GM19467 (cell line): ENCODE results near the gene BCAS1.
"Not testable (repeated sequence)": the region's sequence is repeated elsewhere in the genome, so short reads cannot be mapped to it uniquely, and the experiment has no call there.

Source experiments
- ATAC-seq: cut with Tn5 transposase; IDR thresholded peaks from one replicate; pipeline ENCODE4 v1.9.1; 2021; ENCODE audit warnings: mild to moderate bottlenecking, moderate library complexity; ENCODE audit not compliant: unreplicated experiment

Gene BCAS1

GRCh38 chr20:53933232-53933846, 137.1 kb downstream of the BCAS1 start:
- no peak for ATAC-seq

GRCh38 chr20:53932655-53933192, 137.7 kb downstream of the BCAS1 start:
- not testable (repeated sequence) for ATAC-seq

- ATAC-seq: no peak
Measured at GRCh38 chr20:53931597-53931996, 138.8 kb downstream of the BCAS1 start.

- ATAC-seq: no peak
Measured at GRCh38 chr20:53930651-53931504, 139.5 kb downstream of the BCAS1 start.

- peak; percentile 54 for ATAC-seq
Measured at GRCh38 chr20:53929974-53930650, 140.3 kb downstream of the BCAS1 start.

- ATAC-seq: no peak
Measured at GRCh38 chr20:53929399-53929798, 141.0 kb downstream of the BCAS1 start.

- no peak for ATAC-seq
Measured at GRCh38 chr20:53927990-53928389, 142.4 kb downstream of the BCAS1 start.

- ATAC-seq: peak; percentile 58
Measured at GRCh38 chr20:53926428-53927028, 143.9 kb downstream of the BCAS1 start.

GRCh38 chr20:53925651-53926401, 144.6 kb downstream of the BCAS1 start:
- no peak for ATAC-seq

GRCh38 chr20:53923566-53924369, 146.6 kb downstream of the BCAS1 start:
- no peak for ATAC-seq

- peak; percentile 49 for ATAC-seq
Measured at GRCh38 chr20:53922901-53923314, 147.5 kb downstream of the BCAS1 start.

- ATAC-seq: no peak
Measured at GRCh38 chr20:53921443-53921973, 148.9 kb downstream of the BCAS1 start.

GRCh38 chr20:53920647-53921245, 149.6 kb downstream of the BCAS1 start:
- ATAC-seq: no peak

GRCh38 chr20:53919886-53920285, 150.5 kb downstream of the BCAS1 start:
- no peak for ATAC-seq

GRCh38 chr20:53918949-53919361, 151.4 kb downstream of the BCAS1 start:
- ATAC-seq: no peak

GRCh38 chr20:53918020-53918311, 152.4 kb downstream of the BCAS1 start:
- no peak for ATAC-seq

- ATAC-seq: peak; percentile 59
Measured at GRCh38 chr20:53917145-53918019, 153.0 kb downstream of the BCAS1 start.

- ATAC-seq: no peak
Measured at GRCh38 chr20:53916173-53916512, 154.3 kb downstream of the BCAS1 start.
